H9 (cell line): Measurements from ENCODE around the gene FANCI. TPM values are rescaled to one million over a fixed set of nuclear protein-coding genes. Genes with fewer than 3 reads are reported as not detected.

ENCODE experiments used
- DNase-seq: peaks from one replicate; pipeline ENCODE4 v3.0.0-alpha.2; 2017
- H2AFZ ChIP-seq: one replicate; pipeline ENCODE4 v1.6.1; 2013; ENCODE audit warnings: mild to moderate bottlenecking, low read length, control low read depth, moderate library complexity
- H2AK5ac ChIP-seq: 2 replicates; pipeline ENCODE4 v1.6.1; 2013; ENCODE audit warnings: low read length, control low read depth, mixed read lengths; ENCODE audit not compliant: insufficient read length
- H2BK120ac ChIP-seq: one replicate; pipeline ENCODE4 v1.6.1; 2013; ENCODE audit warnings: low read depth, mild to moderate bottlenecking, low read length, control low read depth, inconsistent platforms; ENCODE audit not compliant: poor library complexity, severe bottlenecking
- H2BK12ac ChIP-seq: 2 replicates; pipeline ENCODE4 v1.6.1; 2013; ENCODE audit warnings: low read length, control low read depth, mixed read lengths, low read depth; ENCODE audit not compliant: insufficient read length
- H2BK15ac ChIP-seq: 2 replicates; pipeline ENCODE4 v1.6.1; 2013; ENCODE audit warnings: low read depth, low read length, control low read depth
- H2BK20ac ChIP-seq: one replicate; pipeline ENCODE4 v1.6.1; 2013; ENCODE audit warnings: low read depth, mild to moderate bottlenecking, low read length, control low read depth, inconsistent platforms; ENCODE audit not compliant: poor library complexity, severe bottlenecking
- H2BK5ac ChIP-seq: 2 replicates; pipeline ENCODE4 v1.6.1; 2013; ENCODE audit warnings: low read length, control low read depth, mixed read lengths; ENCODE audit not compliant: insufficient read length
- H3K14ac ChIP-seq: 2 replicates; pipeline ENCODE4 v1.6.1; 2013; ENCODE audit warnings: low read length, control low read depth; ENCODE audit not compliant: insufficient read depth
- H3K18ac ChIP-seq: 2 replicates; pipeline ENCODE4 v1.6.1; 2013; ENCODE audit warnings: low read depth, mild to moderate bottlenecking, mixed read lengths, low read length, control low read depth; ENCODE audit not compliant: insufficient read length
- H3K23ac ChIP-seq: 2 replicates; pipeline ENCODE4 v1.6.1; 2013; ENCODE audit warnings: low read length, control low read depth, mixed read lengths, low read depth; ENCODE audit not compliant: insufficient read length
- H3K23me2 ChIP-seq: 2 replicates; pipeline ENCODE4 v1.6.1; 2013; ENCODE audit warnings: low read depth, mild to moderate bottlenecking, mixed read lengths, low read length, control low read depth; ENCODE audit not compliant: insufficient read length, poor library complexity, severe bottlenecking
- H3K27ac ChIP-seq: 2 replicates; pipeline ENCODE4 v1.5.1; 2013; ENCODE audit warnings: low read length, control low read depth, mixed read lengths, low read depth; ENCODE audit not compliant: insufficient read length
- H3K27me3 ChIP-seq: 2 replicates; pipeline ENCODE4 v1.6.1; 2013; ENCODE audit warnings: low read length, control low read depth, inconsistent platforms; ENCODE audit not compliant: insufficient read depth
- H3K4ac ChIP-seq: 2 replicates; pipeline ENCODE4 v1.6.1; 2013; ENCODE audit warnings: low read depth, mild to moderate bottlenecking, control low read depth, inconsistent platforms, low read length, moderate library complexity
- H3K4me1 ChIP-seq: 2 replicates; pipeline ENCODE4 v1.6.1; 2013; ENCODE audit warnings: low read length, control low read depth, inconsistent platforms; ENCODE audit not compliant: insufficient read depth
- H3K4me2 ChIP-seq: 2 replicates; pipeline ENCODE4 v1.6.1; 2013; ENCODE audit warnings: low read length, control low read depth, mixed read lengths; ENCODE audit not compliant: insufficient read length, insufficient read depth
- H3K56ac ChIP-seq: 2 replicates; pipeline ENCODE4 v1.6.1; 2013; ENCODE audit warnings: low read depth, mild to moderate bottlenecking, mixed read lengths, low read length, control low read depth; ENCODE audit not compliant: insufficient read length
- H3K79me1 ChIP-seq: 2 replicates; pipeline ENCODE4 v1.6.1; 2013; ENCODE audit warnings: low read depth, mild to moderate bottlenecking, moderate library complexity, low read length, control low read depth, inconsistent platforms; ENCODE audit not compliant: insufficient read depth, poor library complexity, severe bottlenecking
- H3K79me2 ChIP-seq: 2 replicates; pipeline ENCODE4 v1.6.1; 2013; ENCODE audit warnings: low read length, control low read depth, inconsistent platforms; ENCODE audit not compliant: insufficient read depth
- H3K9ac ChIP-seq: 2 replicates; pipeline ENCODE4 v1.6.1; 2013; ENCODE audit warnings: low read length, control low read depth, mixed read lengths; ENCODE audit not compliant: insufficient read length; ENCODE audit errors: extremely low read depth
- H3K9me3 ChIP-seq: one replicate; pipeline ENCODE4 v1.6.1; 2013; ENCODE audit warnings: low read depth, low read length, inconsistent platforms; ENCODE audit not compliant: control insufficient read depth
- H3T11ph ChIP-seq: one replicate; pipeline ENCODE4 v1.6.1; 2013; ENCODE audit warnings: mild to moderate bottlenecking, low read length, control low read depth, inconsistent platforms
- H4K20me1 ChIP-seq: one replicate; pipeline ENCODE4 v1.6.1; 2013; ENCODE audit not compliant: control insufficient read depth, insufficient read length, insufficient read depth
- H4K5ac ChIP-seq: 2 replicates; pipeline ENCODE4 v1.6.1; 2013; ENCODE audit warnings: low read depth, mild to moderate bottlenecking, mixed read lengths, low read length, control low read depth; ENCODE audit not compliant: insufficient read length
- H4K8ac ChIP-seq: replicated peaks from 2 replicates; pipeline ENCODE4 v1.6.1; 2013; ENCODE audit warnings: low read length, control low read depth, mixed read lengths, low read depth; ENCODE audit not compliant: insufficient read length
- H4K91ac ChIP-seq: 2 replicates; pipeline ENCODE4 v1.6.1; 2013; ENCODE audit warnings: low read depth, mild to moderate bottlenecking, moderate library complexity, mixed read lengths, low read length, control low read depth; ENCODE audit not compliant: insufficient read length
- H3K27ac Mint-ChIP-seq, 3 experiments: 2 replicates in 2 of 3; 3 replicates in 1 of 3; pipeline ENCODE4 v1.8.0; 2020 to 2021; ENCODE audit warnings: mixed read lengths in 3 of 3, mild to moderate bottlenecking in 1 of 3, moderate library complexity in 1 of 3
- H3K27me3 Mint-ChIP-seq: 2 replicates; pipeline ENCODE4 v1.8.0; 2021; ENCODE audit warnings: low read depth, mild to moderate bottlenecking, moderate library complexity, mixed read lengths
- H3K36me3 Mint-ChIP-seq, 3 experiments: 2 replicates in 2 of 3; 3 replicates in 1 of 3; pipeline ENCODE4 v1.8.0; 2020 to 2021; ENCODE audit warnings: low read depth in 3 of 3, mixed read lengths in 3 of 3; ENCODE audit not compliant: insufficient read depth in 1 of 3
- H3K4me1 Mint-ChIP-seq, 2 experiments: 2 replicates each; pipeline ENCODE4 v1.8.0; 2020; ENCODE audit warnings: mixed read lengths in 2 of 2
- H3K4me3 Mint-ChIP-seq, 2 experiments: 2 replicates in 1 of 2; 3 replicates in 1 of 2; pipeline ENCODE4 v1.8.0; 2020 to 2021; ENCODE audit warnings: mild to moderate bottlenecking in 2 of 2, mixed read lengths in 2 of 2, moderate library complexity in 1 of 2
- H3K9me3 Mint-ChIP-seq, 2 experiments: 2 replicates in 1 of 2; 3 replicates in 1 of 2; pipeline ENCODE4 v1.8.0; 2020; ENCODE audit warnings: mild to moderate bottlenecking in 2 of 2, mixed read lengths in 2 of 2, moderate library complexity in 1 of 2
- CTCF ChIP-seq: fragments of 200-600 bp; sonication (generic); conservative IDR thresholded peaks from 3 replicates; pipeline ENCODE4 v1.8.0; 2021; ENCODE audit warnings: antibody characterized with exemption, mild to moderate bottlenecking
- WGBS: extraction: QIAGEN DNeasy Blood & Tissue Kit; methylation state at CpG from one replicate; pipeline ENCODE4 v1.1.7; 2013; ENCODE audit warnings: missing lambda C conversion rate, low lambda C conversion rate, mixed read lengths; ENCODE audit not compliant: insufficient read length; ENCODE audit errors: extremely low coverage; 5-methylcytosine and 5-hydroxymethylcytosine counted together
- total RNA-seq: library from RNA; stranded (reverse); gene quantifications from 2 replicates; pipeline ENCODE4 v1.2.1, GENCODE V29; 2021

FANCI gene
- total RNA-seq, 1 experiment from 2014 or later, result 106 TPM

- H2BK15ac ChIP-seq, result no peak overlapping the region
- H2BK12ac ChIP-seq, result no peak overlapping the region
- H3K36me3 Mint-ChIP-seq, result peaks cover 68 to 93% (median 89%) of the 10 kb centered on the region in 3 experiments
- no peak overlapping the region for H3K27ac ChIP-seq
- no peak overlapping the region for H3K4me2 ChIP-seq
- H2AFZ ChIP-seq, result no peak overlapping the region
- H2AK5ac ChIP-seq, result no peak overlapping the region
- no peak overlapping the region for H3K14ac ChIP-seq
- no peak overlapping the region for H3K4ac ChIP-seq
- WGBS, result no CpG with 5 or more reads among the region's 13 CpGs
- no peaks in the 10 kb centered on the region; a peak in 1 of 5 replicates for H3K9me3 Mint-ChIP-seq
- no peak overlapping the region for H4K91ac ChIP-seq
- H3K9ac ChIP-seq, result no peak overlapping the region
- H4K8ac ChIP-seq, result no peak overlapping the region
- no peaks in the 10 kb centered on the region for H4K20me1 ChIP-seq
- no peak overlapping the region for H3K27ac Mint-ChIP-seq
- H3K79me2 ChIP-seq, result no peaks in the 10 kb centered on the region
- H3K23ac ChIP-seq, result no peak overlapping the region
- H3K4me3 Mint-ChIP-seq, result no peak overlapping the region
- H2BK120ac ChIP-seq, result no peak overlapping the region
- H2BK5ac ChIP-seq, result no peak overlapping the region
- no peaks in the 10 kb centered on the region for H3K9me3 ChIP-seq
- H3K27me3 ChIP-seq, result no peaks in the 10 kb centered on the region
- H2BK20ac ChIP-seq, result no peak overlapping the region
- no peak overlapping the region for H3K18ac ChIP-seq
- DNase-seq, result no peak
- no peak overlapping the region for H3T11ph ChIP-seq
- no peak for TF ChIP-seq CTCF
- H3K23me2 ChIP-seq, result no peaks in the 10 kb centered on the region
- no peak overlapping the region for H3K56ac ChIP-seq
- no peak overlapping the region for H4K5ac ChIP-seq
- H3K4me1 Mint-ChIP-seq, result peaks cover 15 to 17% of the 10 kb centered on the region in 2 experiments
- no peaks in the 10 kb centered on the region for H3K4me1 ChIP-seq
- H3K79me1 ChIP-seq, result no peaks in the 10 kb centered on the region
- H3K27me3 Mint-ChIP-seq, result no peaks in the 10 kb centered on the region
Measured at GRCh38 chr15:89328398-89329254, 84.8 kb downstream of the FANCI start.
